LNCaP clone FGC (cell line): ENCODE data around the gene NPAS3.

ENCODE experiments used
- DNase-seq: peaks from one replicate; pipeline ENCODE4 v3.0.0-alpha.2; 2011; ENCODE audit warnings: low read depth
- H3K4me3 ChIP-seq: 2 replicates; pipeline ENCODE4 v1.5.1; 2011; ENCODE audit warnings: mild to moderate bottlenecking, low read depth, low read length, control low read depth
- TF ChIP-seq, protein P1 (sequence below): IDR thresholded peaks from 2 replicates; pipeline ENCODE4 v1.5.1; 2012; ENCODE audit warnings: mild to moderate bottlenecking; ENCODE audit not compliant: control insufficient read depth, insufficient read depth; ENCODE audit errors: extremely low read depth

The NPAS3 gene

DNA sequence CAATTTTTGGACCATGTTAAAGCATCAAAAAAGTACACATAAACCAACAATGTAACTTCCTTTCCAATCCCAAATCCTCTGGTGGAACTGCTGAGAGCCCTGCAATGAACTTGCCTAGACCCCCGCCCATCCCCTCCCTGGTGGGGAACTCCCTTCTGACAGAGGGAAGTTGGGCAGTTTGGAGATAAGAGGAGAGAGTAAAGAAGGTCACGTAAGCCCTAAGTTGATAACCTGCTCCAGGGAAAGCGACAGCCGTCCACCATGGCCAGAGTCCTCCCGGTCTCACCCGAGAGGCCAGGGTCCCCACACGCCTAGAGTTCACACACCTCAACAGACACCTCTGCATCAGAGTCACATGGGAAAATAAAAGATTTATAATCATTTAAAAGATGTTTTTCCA lies 873.5 kb downstream of the NPAS3 start:
- no peak for DNase-seq
- TF ChIP-seq, protein P1, sequence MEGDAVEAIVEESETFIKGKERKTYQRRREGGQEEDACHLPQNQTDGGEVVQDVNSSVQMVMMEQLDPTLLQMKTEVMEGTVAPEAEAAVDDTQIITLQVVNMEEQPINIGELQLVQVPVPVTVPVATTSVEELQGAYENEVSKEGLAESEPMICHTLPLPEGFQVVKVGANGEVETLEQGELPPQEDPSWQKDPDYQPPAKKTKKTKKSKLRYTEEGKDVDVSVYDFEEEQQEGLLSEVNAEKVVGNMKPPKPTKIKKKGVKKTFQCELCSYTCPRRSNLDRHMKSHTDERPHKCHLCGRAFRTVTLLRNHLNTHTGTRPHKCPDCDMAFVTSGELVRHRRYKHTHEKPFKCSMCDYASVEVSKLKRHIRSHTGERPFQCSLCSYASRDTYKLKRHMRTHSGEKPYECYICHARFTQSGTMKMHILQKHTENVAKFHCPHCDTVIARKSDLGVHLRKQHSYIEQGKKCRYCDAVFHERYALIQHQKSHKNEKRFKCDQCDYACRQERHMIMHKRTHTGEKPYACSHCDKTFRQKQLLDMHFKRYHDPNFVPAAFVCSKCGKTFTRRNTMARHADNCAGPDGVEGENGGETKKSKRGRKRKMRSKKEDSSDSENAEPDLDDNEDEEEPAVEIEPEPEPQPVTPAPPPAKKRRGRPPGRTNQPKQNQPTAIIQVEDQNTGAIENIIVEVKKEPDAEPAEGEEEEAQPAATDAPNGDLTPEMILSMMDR = no peak
- no peak overlapping the region for H3K4me3 ChIP-seq

GRCh38 chr14:33812601-33813000 lies 873.9 kb downstream of the NPAS3 start:
- H3K4me3 ChIP-seq = no peak overlapping the region
- DNase-seq = no peak
- TF ChIP-seq, protein P1 = no peak

DNA sequence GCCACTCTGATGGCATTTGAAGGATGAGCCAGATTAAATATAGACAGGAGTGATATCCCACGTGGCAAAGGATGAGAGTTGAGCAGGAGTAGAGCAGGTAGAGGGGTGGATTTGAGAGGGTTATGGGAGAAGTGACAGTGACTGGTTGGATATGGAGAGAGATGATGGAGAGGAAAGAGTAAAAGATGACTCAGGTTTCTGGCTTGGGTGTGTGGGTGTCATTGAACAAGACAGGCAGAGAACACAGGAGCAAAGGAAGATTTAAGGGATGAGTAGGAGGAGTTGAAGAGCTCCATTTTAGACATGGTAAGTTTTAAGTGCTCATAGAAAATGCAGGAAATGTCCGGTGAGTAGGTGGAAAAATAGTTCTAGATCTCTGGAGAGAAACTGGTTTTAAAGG lies 875.3 kb downstream of the NPAS3 start:
- no peak overlapping the region for H3K4me3 ChIP-seq
- TF ChIP-seq, protein P1 = no peak
- DNase-seq = no peak

GRCh38 chr14:33833706-33834465 lies 895.2 kb downstream of the NPAS3 start:
- TF ChIP-seq, protein P1 = no peak
- no peak overlapping the region for H3K4me3 ChIP-seq
- DNase-seq = no peak

GRCh38 chr14:33834466-33835260 lies 896.0 kb downstream of the NPAS3 start:
- no peak overlapping the region for H3K4me3 ChIP-seq
- TF ChIP-seq, protein P1 = no peak
- no peak for DNase-seq

GRCh38 chr14:33835261-33835655 lies 896.6 kb downstream of the NPAS3 start:
- H3K4me3 ChIP-seq = no peak overlapping the region
- DNase-seq = no peak
- TF ChIP-seq, protein P1 = no peak
